ENCODE data around the gene GCKR.

GCKR gene

GRCh38 chr2:27572998-27573429 lies 76.4 kb downstream of the GCKR start:
- DNase-seq: no peak
